HG02938 (cell line): ENCODE data around the gene FPGS.
"Not testable (repeated sequence)": the region's sequence is repeated elsewhere in the genome, so short reads cannot be mapped to it uniquely, and the experiment has no call there.

ENCODE experiments used
- ATAC-seq: cut with Tn5 transposase; IDR thresholded peaks from one replicate; pipeline ENCODE4 v1.9.1; 2021; ENCODE audit warnings: mild to moderate bottlenecking, moderate library complexity; ENCODE audit not compliant: unreplicated experiment

The FPGS gene, protein sequence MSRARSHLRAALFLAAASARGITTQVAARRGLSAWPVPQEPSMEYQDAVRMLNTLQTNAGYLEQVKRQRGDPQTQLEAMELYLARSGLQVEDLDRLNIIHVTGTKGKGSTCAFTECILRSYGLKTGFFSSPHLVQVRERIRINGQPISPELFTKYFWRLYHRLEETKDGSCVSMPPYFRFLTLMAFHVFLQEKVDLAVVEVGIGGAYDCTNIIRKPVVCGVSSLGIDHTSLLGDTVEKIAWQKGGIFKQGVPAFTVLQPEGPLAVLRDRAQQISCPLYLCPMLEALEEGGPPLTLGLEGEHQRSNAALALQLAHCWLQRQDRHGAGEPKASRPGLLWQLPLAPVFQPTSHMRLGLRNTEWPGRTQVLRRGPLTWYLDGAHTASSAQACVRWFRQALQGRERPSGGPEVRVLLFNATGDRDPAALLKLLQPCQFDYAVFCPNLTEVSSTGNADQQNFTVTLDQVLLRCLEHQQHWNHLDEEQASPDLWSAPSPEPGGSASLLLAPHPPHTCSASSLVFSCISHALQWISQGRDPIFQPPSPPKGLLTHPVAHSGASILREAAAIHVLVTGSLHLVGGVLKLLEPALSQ

GRCh38 chr9:127802576-127803443, at the start of gene FPGS:
Gene FPGS (plus strand): TSS chr9:127802882. CDS start chr9:127802925, 43 bp downstream.
- peak; percentile 59 for ATAC-seq

- no peak for ATAC-seq
Measured at GRCh38 chr9:127753148-127753547, 49.5 kb upstream of the FPGS start.

GRCh38 chr9:127753622-127754021, 49.1 kb upstream of the FPGS start:
- ATAC-seq: no peak

DNA sequence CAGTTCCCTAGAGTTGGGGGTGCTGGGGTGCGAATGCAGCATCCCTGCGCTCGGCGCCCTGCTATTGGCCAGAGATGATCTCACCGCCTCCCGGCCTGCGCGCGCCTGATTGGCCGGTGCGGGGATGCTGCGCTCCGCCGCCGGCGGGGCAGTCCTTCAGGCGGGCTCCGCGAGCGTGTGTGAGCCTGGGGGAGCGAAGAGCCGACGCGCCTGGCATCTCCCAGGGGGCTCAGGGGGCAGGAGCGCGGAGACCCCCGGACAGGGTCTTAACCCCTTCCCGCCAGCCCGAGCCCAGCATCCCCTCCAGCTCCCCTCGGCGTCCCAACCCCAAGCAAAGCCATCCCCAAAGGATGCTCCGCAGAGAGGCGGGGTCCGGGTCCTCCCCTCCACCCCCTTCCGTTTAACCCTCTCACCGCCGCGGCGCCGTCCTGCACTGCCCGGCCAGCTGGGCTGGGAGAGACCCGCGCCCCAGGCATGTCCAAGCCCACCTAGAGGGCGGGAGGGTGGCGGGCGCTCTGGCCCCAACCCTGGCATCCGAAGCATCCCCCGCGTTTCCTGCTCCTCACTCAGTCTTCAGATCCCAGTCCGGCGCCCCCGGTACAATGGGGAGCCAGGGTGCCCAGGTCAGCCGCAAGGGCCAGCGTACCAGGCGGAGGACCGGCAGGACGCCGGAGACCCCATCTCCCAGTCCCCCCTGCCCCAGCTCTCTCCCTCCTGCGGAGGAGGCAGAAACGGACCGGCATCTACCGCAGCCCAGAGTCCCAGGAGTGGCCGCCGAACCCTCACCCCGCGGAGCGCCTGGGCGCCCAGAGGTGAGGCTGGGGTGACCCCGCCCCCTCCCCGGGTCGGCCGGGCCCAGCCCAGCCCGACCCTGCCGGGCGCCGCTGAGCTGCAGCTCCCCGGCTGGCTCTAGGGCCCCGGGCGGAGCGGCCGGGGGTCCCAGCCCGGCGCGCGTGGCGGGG, 48.3 kb upstream of the FPGS start:
- ATAC-seq: no peak

GRCh38 chr9:127755061-127756060, 47.3 kb upstream of the FPGS start:
- no peak for ATAC-seq

DNA sequence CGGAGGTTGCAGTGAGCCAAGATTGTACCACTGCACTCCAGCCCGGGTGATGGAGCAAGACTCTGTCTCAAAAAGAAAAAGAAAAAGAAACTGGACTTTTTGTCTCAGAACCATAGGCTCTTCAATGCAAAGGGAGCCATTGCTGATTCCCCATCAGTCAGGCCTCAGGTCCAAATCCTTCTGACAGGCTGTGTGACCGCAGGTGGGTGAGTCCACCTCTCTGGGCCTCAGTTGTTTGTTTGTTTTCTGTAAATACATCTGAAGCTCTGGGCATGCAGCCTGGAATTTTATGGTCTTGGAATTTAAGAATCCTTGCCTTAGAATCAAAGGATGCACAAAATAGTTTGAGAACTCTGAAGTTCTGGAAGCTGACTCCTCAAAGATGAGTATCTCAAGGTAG, 46.4 kb upstream of the FPGS start:
- no peak for ATAC-seq

DNA sequence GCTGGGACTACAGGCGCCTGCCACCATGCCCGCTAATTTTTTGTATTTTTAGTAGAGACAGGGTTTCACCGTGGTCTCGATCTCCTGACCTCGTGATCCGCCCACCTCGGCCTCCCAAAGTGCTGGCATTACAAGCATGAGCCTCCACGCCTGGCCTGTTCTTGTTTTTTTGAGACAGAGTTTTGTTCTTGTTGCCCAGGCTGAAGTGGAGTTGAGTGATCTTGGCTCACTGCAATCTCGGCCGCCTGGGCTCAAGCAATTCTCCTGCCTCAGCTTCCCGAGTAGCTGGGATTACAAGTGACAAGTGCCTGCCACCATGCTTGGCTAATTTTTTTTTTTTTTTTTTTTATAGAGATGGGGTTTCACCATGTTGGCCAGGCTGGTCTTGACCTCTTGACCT, 45.9 kb upstream of the FPGS start:
- not testable (repeated sequence) for ATAC-seq

GRCh38 chr9:127758843-127759242, 43.8 kb upstream of the FPGS start:
- no peak for ATAC-seq

GRCh38 chr9:127761061-127761460, 41.6 kb upstream of the FPGS start:
- no peak for ATAC-seq

GRCh38 chr9:127761491-127761956, 41.2 kb upstream of the FPGS start:
- no peak for ATAC-seq

DNA sequence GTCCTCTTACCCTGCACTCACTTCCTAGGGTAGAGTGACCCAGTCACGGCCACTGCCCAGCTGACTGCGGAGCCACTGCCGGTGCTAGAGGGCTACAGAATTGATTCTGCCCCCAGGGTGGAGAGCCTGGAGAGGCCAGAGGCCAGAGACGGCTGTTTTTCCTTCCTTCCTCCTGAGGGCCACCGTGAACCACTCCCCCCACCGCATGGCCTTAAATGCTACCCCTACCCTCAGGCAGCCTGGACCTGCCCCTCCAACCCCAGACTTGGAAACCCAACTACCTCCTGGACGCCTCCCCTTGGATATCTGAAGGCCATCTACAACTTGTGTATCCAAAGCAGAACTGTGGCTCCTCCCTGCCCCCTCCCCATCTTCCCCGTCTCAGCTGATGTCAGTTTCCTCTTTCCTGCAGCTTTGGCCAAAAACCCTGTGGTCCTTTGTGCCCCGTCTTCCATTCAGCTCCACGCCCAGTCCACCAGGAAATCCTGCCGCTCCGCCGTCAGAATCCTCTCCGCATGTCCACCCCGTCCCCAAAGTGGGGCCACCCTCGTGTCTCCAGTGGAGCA, 40.5 kb upstream of the FPGS start:
- no peak for ATAC-seq

DNA sequence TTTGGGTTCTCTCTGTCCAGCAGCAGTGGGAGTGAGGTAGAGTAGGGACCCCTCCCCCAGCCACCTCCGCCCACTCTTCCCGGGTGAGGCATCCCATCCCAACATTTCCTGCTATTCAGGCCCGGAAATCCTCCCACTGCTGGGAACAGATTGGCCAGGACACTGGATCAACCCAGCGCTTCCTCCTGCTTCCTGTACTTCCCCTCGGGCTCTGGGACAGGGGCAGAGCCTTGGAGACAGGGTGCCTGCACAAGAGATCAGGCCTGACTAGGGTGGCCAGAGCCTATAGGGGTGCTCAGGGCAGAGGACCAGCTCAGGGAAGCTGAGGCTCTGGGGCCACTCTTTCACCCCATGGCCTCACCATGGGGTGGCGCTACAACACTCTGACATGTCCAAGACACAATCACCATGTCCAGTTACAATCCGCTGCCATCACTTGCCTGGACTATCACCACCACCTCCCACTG, 38.7 kb upstream of the FPGS start:
- ATAC-seq: no peak

- no peak for ATAC-seq
Measured at GRCh38 chr9:127765418-127765817, 37.3 kb upstream of the FPGS start.

- ATAC-seq: no peak
Measured at GRCh38 chr9:127767410-127767809, 35.3 kb upstream of the FPGS start.

DNA sequence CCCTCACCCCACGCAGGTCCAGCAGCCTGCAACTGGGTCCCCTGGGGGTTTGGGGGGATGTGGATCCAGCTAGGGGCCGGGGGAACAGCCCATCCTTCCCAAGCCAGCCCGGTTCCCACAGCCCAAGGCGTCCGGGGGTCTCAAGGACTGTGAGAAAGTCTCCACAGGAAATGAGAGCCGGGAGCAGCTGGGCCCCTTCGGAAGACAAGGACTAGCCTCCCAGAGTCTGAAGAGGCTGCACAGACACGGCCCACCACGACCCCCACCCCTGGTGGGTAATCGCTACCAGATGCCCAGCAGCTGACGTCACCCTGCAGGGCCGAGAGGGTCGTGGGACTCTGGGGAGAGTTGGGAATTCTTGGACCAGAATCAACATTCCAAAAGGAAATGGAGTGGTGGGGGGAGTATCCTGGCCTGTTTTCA, 34.8 kb upstream of the FPGS start:
- no peak for ATAC-seq

- ATAC-seq: no peak
Measured at GRCh38 chr9:127768698-127769097, 34.0 kb upstream of the FPGS start.

GRCh38 chr9:127769101-127769500, 33.6 kb upstream of the FPGS start:
- ATAC-seq: no peak

GRCh38 chr9:127769929-127770582, 32.6 kb upstream of the FPGS start:
- no peak for ATAC-seq
